ENCODE measurements around the gene LATS1. TPM values are rescaled to one million over a fixed set of nuclear protein-coding genes. Genes with fewer than 3 reads are reported as not detected.

Gene LATS1
- total and polyA plus RNA-seq, 2 of the 8 experiments (the other 6 are each of a cell fraction or from before 2014, with no cell fraction given): 8.9 to 21.7 TPM

GRCh38 chr6:149756261-149756636, 38.3 kb upstream of the LATS1 start (continued):
- no peak for TF ChIP-seq CHD7 (IDR thresholded peaks at IDR 0.05; ENCODE audit: insufficient replicate concordance, low read length)
- TF ChIP-seq HDAC2 (IDR thresholded peaks at IDR 0.05; ENCODE audit: borderline replicate concordance in 1 of 2, low read depth in 2 of 2, low read length in 2 of 2): no peak
- no peak for TF ChIP-seq SRF (IDR thresholded peaks at IDR 0.05; ENCODE audit: low read depth, low read length)
- no peak for TF ChIP-seq ATF3 (IDR thresholded peaks at IDR 0.05; ENCODE audit: insufficient read depth, low read depth, low read length)

Measured in H1 (cell line).